NCI-H524 (cell line): ENCODE measurements around the gene ACBD5.

Experiments used
- DNase-seq, 2 experiments: peaks; one replicate each; lab custom pipeline; 2025; lab: John Stamatoyannopoulos, UW

ACBD5 gene

GRCh38 chr10:27152687-27153086 lies 87.9 kb downstream of the ACBD5 start:
- no peak for DNase-seq

DNA sequence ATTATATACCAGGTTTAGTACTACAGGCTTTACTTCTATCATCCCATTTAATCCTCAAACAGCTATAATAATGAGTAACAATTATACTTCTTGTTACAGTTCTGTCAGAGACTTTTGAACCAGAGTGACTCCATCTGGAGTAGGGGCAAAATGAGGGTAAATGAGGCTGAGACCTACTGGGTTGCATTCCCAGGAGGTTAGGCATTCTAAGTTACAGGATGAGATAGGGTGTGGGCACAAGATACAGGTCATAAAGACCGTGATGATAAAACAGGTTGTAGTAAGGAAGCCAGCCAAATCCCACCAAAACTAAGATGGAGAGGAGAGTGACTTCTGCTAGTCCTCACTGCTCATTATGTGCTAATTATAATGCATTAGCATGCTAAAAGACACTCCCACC lies 90.3 kb downstream of the ACBD5 start:
- DNase-seq: no peak

GRCh38 chr10:27147701-27148100 lies 92.9 kb downstream of the ACBD5 start:
- no peak for DNase-seq

DNA sequence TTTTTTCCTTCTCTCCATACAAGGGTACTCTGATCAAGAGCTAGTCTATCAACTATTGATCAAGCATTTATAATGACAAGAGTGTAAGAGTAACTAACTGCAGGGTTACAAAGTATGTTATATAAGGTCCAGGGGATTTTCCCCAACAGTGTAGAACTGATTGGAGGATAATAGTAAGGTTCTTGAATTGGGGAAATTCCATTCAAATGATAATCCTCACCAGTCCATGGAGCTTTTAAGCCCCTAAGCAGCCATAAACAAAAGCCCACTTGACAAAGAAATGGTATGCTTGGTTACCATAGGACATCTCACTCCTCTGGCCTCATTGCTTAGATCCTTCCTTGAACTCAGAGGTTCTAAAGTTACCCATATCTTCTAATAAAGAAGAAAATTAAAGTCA lies 94.7 kb downstream of the ACBD5 start:
- no peak for DNase-seq
